NCI-H226 (cell line): ENCODE results near the gene RPS6KC1.
A peak's percentile ranks its signal among the peaks of the same experiment; 100 is the strongest.
"Not testable (repeated sequence)": the region's sequence is repeated elsewhere in the genome, so short reads cannot be mapped to it uniquely, and the experiment has no call there.

ENCODE experiments used
- DNase-seq: peaks from one replicate; pipeline ENCODE4 v3.0.0-alpha.2; 2015

The RPS6KC1 gene

DNA sequence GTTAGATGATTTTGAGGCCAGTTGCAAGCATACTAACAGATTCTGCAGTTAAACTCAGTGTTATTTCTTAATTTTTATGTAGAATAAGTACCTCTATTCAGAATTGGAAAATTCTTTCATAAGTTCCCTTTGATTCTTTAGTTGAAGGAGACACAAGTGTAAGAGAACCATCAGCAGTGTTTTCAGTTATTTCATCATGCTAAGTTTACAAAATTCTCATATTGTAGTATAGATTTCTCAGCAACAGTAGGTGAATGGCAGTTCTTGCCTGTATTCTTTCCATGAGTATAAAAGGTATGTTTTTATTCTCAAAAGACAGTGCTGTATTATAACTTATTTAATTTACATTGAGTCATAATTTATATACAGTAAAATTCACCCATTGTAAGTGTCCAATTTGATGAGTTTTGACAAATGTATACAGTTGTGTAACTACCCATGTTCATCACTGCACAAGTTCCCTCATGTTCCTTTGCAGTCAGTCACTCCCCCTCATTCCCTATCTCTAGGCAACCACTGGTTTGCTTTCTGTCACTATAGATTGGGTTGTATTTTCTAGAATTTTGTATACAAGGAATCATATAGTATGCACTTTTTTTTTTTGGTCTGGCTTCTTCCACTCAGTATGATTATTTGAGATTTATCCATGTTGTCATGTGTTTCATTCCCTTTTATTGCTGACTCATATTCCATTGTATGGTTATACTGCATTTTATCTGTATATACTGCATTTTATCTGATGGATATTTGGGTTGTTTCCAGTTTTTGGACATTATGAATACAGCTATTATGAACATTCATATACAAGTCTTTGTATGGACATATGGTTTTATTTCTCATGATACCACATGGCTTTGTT lies 3.9 kb downstream of the RPS6KC1 start:
- DNase-seq = peak; percentile 10

GRCh38 chr1:213055767-213056166 lies 4.7 kb downstream of the RPS6KC1 start:
- no peak for DNase-seq

DNA sequence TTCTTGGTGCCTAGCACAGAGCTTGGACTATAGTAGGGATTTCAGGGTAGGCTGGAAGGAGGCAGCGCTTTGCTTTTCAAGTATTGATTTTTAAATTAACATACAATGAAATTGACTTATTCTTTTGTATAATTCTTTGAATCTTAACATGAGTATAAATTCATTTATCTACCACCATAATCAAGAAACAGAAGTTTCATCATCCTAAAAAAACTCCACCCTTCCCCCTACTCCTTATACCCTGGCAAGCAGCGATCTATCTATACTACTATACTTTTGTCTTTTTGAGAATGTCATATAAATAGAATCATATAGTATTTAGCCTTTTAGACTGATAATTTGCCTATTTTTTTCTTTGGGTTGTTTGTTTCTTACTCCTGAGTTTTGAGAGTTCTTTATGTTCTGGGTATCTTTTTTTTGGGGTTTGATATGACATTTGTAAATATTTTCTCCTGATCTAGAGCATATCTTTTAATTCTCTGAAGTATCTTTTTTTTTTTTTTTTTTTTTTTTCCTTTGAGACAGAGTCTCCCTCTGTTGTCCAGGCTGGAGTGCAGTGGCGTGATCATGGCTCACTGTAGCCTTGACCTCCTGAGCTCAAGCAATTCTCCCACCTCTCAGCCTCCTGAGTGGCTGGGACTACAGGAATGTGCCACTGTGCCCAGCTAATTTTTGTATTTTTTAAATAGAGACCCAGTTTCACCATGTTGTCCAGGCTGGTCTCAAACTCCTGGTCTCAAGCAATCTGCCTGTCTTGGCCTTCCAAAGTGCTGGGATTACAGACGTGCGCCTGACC lies 6.4 kb downstream of the RPS6KC1 start:
- no peak for DNase-seq

DNA sequence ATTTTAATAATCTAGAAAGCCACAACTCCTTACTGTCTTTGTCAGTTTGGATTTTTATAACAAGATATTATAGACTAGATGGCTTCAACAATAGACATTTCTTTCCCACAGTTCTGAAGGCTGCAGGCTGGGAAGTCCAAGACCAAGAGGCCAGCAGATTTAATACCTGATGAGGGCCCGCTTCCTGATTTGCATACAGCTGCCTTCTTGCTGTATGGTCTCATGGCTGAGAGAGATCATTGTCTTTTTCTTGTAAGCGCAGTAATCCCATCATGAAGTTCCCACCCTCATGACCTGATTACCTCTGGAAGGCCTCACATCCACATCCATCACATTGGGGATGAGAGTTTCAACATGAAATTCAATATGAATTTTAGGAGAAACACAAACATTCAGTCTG lies 9.8 kb downstream of the RPS6KC1 start:
- no peak for DNase-seq

DNA sequence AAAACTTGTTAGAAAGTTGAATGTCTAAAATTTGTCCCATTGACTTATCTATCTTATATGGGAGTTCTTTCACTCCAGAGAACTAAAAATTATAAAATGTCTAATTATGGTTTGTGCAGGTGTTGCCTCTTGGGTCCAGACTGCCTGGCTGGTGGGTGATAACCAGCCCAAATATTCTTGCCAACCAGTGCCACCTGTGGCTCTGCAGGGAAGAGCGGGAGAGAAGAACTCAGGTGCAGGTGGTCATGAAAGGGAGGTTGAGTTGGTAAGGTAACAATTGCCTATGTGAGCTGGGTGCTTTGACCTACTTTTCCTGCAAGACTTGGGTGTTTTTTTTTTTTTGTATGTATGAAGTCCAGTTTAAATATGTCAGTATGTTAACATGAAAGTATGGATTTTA lies 10.2 kb downstream of the RPS6KC1 start:
- DNase-seq = no peak

DNA sequence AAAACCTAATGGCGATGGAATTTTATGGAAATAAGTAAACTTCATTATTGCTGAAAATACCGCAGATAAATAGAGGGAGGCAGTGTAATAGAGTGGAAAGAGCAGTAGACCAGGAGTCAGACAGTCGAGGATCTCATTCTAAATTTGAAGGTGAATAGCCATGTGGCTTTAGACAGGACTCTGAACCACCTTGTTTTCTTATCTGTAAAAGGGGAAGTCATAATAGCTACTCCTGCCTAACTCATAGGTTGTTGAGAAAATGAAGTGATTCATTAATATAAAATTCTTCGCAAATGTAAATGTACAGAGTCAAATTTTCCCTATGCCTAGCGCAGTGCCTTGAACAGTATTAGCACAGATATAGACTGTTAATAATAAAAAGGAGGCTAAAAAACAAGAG lies 14.8 kb downstream of the RPS6KC1 start:
- DNase-seq = no peak

- DNase-seq = no peak
Measured at GRCh38 chr1:213066363-213066762, 15.3 kb downstream of the RPS6KC1 start.

GRCh38 chr1:213067352-213067751 lies 16.3 kb downstream of the RPS6KC1 start:
- DNase-seq = no peak

DNA sequence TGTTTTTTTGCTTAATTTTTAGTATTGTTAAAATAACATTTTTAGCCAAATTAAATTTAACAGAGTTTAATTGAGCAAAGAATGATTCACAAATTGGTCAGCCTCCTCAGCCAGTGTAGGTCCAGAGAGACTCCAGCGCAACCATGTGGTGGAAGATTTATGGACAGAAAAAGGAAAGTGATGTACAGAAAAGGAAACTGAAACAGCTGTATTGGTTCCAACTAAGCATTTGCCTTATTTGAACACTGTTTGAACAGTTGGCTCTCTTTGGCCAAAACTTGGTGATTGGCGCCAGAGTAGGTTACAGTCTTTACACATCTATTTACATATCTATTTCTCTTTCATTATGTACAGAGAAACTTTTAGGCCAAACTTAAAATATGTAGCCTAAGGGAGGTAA lies 19.4 kb downstream of the RPS6KC1 start:
- DNase-seq = peak; percentile 12

GRCh38 chr1:213075725-213076124 lies 24.7 kb downstream of the RPS6KC1 start:
- no peak for DNase-seq

DNA sequence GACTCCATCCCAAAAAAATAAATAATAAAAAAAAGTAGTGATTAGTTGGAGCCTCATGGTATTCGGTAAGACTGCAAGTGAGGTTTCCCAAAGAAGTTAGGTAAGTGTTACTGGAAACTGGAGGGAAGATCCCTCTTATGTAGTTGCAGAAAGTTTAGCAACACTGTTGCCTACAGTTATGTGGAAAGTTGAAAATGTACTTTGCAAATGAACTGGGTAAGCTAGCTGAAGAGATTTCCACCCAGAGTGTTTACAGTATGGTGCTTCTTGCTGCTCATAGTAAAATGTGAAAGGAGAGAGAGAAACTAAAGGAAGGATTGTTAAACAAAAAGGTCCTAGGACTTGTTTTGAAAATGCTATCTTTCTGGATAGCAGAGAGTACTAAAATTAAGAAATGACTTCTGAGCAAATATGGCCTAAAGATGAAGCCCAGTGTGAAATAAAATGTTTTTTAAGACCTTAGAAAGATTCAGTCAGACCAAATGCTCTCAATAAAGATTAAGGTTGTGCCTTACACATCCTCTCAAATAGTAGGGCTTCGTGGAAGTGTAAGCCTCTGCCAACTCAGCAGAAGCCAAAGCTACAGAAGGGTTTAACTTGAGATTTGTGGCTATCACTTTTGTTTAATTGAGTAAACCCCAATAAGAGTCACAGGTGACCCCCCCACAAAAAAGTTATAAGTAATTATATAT lies 31.5 kb downstream of the RPS6KC1 start:
- DNase-seq = no peak

- DNase-seq = no peak
Measured at GRCh38 chr1:213083112-213083445, 32.0 kb downstream of the RPS6KC1 start.

GRCh38 chr1:213087911-213088310 lies 36.9 kb downstream of the RPS6KC1 start:
- DNase-seq = no peak

- no peak for DNase-seq
Measured at GRCh38 chr1:213089924-213090677, 39.1 kb downstream of the RPS6KC1 start.

DNA sequence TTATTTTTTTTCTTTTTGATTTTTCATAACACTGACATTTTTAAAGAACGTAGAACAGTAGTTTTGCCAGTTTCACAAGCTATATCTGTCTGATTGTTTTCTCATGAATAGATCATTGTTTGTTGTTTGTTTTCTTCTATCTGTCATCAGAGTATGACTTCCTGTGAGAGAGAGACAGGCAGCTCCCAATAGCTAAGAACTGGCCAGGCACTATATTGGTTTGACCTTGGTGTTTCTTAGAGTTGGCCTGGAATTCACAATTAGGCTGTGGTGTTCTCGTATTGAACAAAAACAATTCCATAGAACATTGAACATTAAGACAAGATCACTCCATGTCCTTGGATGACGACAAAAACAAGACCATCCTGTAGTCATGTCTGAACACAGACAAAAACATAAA lies 43.4 kb downstream of the RPS6KC1 start:
- no peak for DNase-seq

DNA sequence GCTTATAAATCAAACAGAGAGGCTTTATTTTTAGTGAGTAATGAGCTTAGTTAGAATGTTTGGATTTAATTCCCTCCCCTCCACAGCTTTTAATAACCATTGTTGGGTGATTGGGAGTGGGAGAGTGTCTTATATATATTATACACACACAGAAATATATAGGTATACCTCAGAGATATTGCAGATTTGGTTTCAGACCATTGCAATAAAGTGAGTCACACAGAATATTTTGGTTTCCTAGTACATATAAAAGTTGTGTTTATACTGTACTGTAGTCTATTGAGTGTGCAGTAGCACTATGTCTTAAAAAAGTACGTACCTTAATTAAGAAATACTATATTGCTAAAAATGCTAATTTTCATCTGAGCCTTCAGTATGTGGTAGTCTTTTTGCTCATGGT lies 44.4 kb downstream of the RPS6KC1 start:
- no peak for DNase-seq

- no peak for DNase-seq
Measured at GRCh38 chr1:213099682-213100399, 48.8 kb downstream of the RPS6KC1 start.

- not testable (repeated sequence) for DNase-seq
Measured at GRCh38 chr1:213100565-213100964, 49.5 kb downstream of the RPS6KC1 start.

DNA sequence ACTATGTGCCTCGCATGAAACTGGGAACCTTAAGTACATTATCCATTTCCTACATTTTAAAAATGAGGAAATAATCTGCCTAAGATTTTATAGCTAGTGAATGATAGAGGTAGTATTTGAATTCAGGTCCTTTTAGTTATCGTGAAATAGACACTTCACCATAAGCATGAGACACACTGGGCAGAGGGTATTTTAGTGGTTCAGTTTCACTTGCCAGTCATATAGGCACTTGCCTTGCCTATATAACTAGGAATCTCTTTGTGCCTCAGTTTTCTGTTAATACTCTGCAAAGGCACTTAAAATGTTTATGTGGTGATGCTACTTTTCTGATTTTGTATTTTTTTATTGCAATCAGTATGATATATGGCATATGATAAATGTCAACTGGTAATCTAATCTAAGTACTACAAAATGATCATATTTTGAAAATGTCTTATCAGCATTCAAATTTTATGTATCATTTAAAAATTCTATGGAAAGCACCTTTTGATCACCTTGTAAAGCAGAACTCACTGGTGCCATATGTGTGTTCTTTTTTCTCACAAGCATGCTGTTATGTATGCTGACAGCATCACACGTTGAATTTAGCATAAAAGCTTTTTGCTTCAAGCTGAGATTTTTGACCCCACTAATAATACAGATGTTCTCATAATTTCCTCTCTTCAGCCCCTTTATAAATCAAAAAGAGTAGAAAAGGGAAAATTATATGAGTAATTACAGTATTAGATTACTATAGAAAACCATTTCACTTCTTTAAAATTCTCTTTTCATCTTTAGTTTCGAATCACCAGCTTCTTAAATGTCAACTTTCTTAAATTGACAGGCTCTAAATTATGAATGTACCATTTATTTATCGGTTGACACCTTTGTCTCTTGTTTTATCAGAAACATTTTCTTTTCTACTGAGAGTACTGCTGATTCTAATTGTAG lies 52.6 kb downstream of the RPS6KC1 start:
- DNase-seq = no peak

DNA sequence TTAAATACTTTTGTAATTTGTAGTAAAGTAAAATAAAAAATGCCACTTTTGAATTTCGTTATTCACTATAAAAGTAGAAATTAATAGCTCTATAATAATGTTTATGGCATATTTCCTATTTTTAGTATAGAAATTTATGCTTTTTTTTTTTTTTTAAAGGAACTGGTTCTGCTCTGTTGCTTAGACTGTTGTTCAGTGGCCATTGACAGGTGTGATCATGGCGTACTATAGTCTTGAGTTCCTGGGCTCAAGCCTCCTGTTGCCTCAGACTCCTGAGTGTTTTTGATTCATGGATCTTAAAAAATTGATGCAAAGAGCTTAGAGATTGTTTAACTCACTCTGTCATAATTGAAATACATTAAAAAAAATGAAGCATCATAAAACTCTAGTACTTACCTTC lies 53.6 kb downstream of the RPS6KC1 start:
- no peak for DNase-seq

DNA sequence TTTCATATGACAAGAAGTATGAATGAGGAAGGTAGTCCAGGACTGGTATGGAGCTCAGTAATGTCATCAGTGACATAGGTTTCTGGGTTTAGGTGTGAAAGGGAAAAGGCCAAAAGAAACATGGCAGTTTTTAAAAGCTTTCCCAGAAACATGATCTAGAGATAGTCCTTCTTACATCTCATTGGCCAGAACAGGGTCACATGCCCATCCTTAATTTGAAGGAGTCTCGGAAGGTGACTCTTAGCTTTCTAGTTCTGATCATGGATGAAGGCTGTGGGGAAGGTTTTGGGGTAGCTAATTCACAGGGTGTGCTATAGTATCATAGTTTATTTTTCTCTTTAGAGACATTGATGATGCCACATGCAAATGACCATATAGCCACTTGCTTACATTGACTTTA lies 55.3 kb downstream of the RPS6KC1 start:
- no peak for DNase-seq
